A549 (cell line): Measurements from ENCODE around the gene RAB27A. TPM values are rescaled to one million over a fixed set of nuclear protein-coding genes. Genes with fewer than 3 reads are reported as not detected.

ENCODE experiments used
- ATAC-seq, 2 experiments: fragments of 200-7000 bp in 1 of 2; fragments of >200 bp in 1 of 2; cut with Nextera tagmentation in 1 of 2; cut with Tn5 transposase in 1 of 2; 3 replicates each; pipeline versions ENCODE4 v1.8.0 to v1.9.1; 2018 to 2020; ENCODE audit warnings: mild to moderate bottlenecking in 1 of 2, moderate library complexity in 1 of 2
- CTCF ChIA-PET: fragments of 300-600 bp; sonication (Branson Sonifier 250); formaldehyde crosslinking; extraction: SDS; loops from one replicate; lab custom pipeline; 2021; ENCODE audit warnings: antibody characterized with exemption, inconsistent platforms; lab: Yijun Ruan, JAX
- POLR2A ChIA-PET: fragments of 350-600 bp; formaldehyde crosslinking; extraction: SDS; loops from one replicate; lab custom pipeline; 2021; ENCODE audit warnings: antibody characterized with exemption, inconsistent platforms; lab: Yijun Ruan, JAX
- DNase-seq, 2 experiments: peaks; one replicate each; pipeline versions ENCODE4 v3.0.0 to v3.0.0-alpha.2; 2011 to 2016; ENCODE audit warnings: low read depth in 1 of 2, low spot score in 1 of 2
- FAIRE-seq: peaks from 2 replicates; lab custom pipeline; 2011; peaks lifted over from hg19 to GRCh38; lab: Jason Lieb, UNC
- H3K27ac ChIP-seq, 2 experiments: fragments of >200 bp; sonication (Bioruptor Twin); formaldehyde crosslinking; 3 replicates each; pipeline ENCODE4 v1.5.1; 2016 to 2017
- H3K4me1 ChIP-seq: fragments of >200 bp; sonication (Bioruptor Twin); formaldehyde crosslinking; 3 replicates; pipeline ENCODE4 v1.6.1; 2016
- H3K4me2 ChIP-seq: fragments of >200 bp; sonication (Bioruptor Twin); formaldehyde crosslinking; 3 replicates; pipeline ENCODE4 v1.6.1; 2016
- H3K4me3 ChIP-seq: fragments of >200 bp; sonication (Bioruptor Twin); formaldehyde crosslinking; 3 replicates; pipeline ENCODE4 v1.5.1; 2016
- H3K9me3 ChIP-seq: fragments of >200 bp; sonication (Bioruptor Twin); formaldehyde crosslinking; 3 replicates; pipeline ENCODE4 v1.6.1; 2016
- BCL3 ChIP-seq: fragments of >200 bp; sonication (Bioruptor Twin); formaldehyde crosslinking; IDR thresholded peaks from 3 replicates; pipeline ENCODE4 v1.6.1; 2016
- BHLHE40 ChIP-seq: IDR thresholded peaks from 2 replicates; pipeline ENCODE4 v1.6.1; 2012; ENCODE audit warnings: low read depth, low read length, inconsistent platforms
- CHD4 ChIP-seq: fragments of 200-600 bp; sonication (generic); IDR thresholded peaks from 2 replicates; pipeline ENCODE4 v1.6.1; 2016; ENCODE audit warnings: antibody characterized with exemption, mild to moderate bottlenecking, borderline replicate concordance
- CTCF ChIP-seq: fragments of >200 bp; sonication (Bioruptor Twin); formaldehyde crosslinking; IDR thresholded peaks from 3 replicates; pipeline ENCODE4 v1.5.1; 2016
- ELK1 ChIP-seq: fragments of 150-350 bp; IDR thresholded peaks from 2 replicates; pipeline ENCODE4 v1.6.1; 2014; ENCODE audit warnings: low read depth, mild to moderate bottlenecking, low read length
- FOSL2 ChIP-seq, 2 experiments: fragments of 450-650 bp in 1 of 2; fragments of >200 bp in 1 of 2; sonication (Bioruptor Twin) in 1 of 2; formaldehyde crosslinking; IDR thresholded peaks; 2 replicates each; pipeline versions ENCODE4 v1.5.0 to v1.6.1; 2016 to 2020; ENCODE audit warnings: mild to moderate bottlenecking in 1 of 2, moderate library complexity in 1 of 2
- HDAC2 ChIP-seq: fragments of 200-600 bp; sonication (generic); IDR thresholded peaks from 2 replicates; pipeline ENCODE4 v1.6.1; 2016
- HEYL ChIP-seq: fragments of 250-450 bp; sonication (Bioruptor Pico); IDR thresholded peaks from 2 replicates; pipeline ENCODE4 v1.8.0; 2021; ENCODE audit warnings: mild to moderate bottlenecking, moderate library complexity
- HOXB13 ChIP-seq: fragments of 250-450 bp; sonication (Bioruptor Pico); IDR thresholded peaks from 2 replicates; pipeline ENCODE4 v1.5.0; 2020; ENCODE audit warnings: low read depth, mild to moderate bottlenecking, moderate library complexity
- JUN ChIP-seq, 2 experiments: fragments of >200 bp; sonication (Bioruptor Twin); formaldehyde crosslinking; IDR thresholded peaks; 2 replicates in 1 of 2; 3 replicates in 1 of 2; pipeline ENCODE4 v1.6.1; 2016 to 2017
- JUNB ChIP-seq: fragments of >200 bp; sonication (Bioruptor Twin); formaldehyde crosslinking; IDR thresholded peaks from 2 replicates; pipeline ENCODE4 v1.6.1; 2016
- KDM1A ChIP-seq: fragments of 200-600 bp; sonication (generic); IDR thresholded peaks from 2 replicates; pipeline ENCODE4 v1.6.1; 2016; ENCODE audit warnings: low read depth, mild to moderate bottlenecking
- KDM5A ChIP-seq: fragments of 200-600 bp; sonication (generic); IDR thresholded peaks from 2 replicates; pipeline ENCODE4 v1.6.1; 2016; ENCODE audit warnings: antibody characterized with exemption, mild to moderate bottlenecking
- MAX ChIP-seq: IDR thresholded peaks from 2 replicates; pipeline ENCODE4 v1.6.1; 2012
- NFE2L2 ChIP-seq: fragments of 150-350 bp; conservative IDR thresholded peaks from 2 replicates; pipeline ENCODE4 v1.6.1; 2014; ENCODE audit warnings: low read length
- NR3C1 ChIP-seq: fragments of >200 bp; sonication (Bioruptor Twin); formaldehyde crosslinking; IDR thresholded peaks from 3 replicates; pipeline ENCODE4 v1.6.1; 2017
- POLR2A ChIP-seq: IDR thresholded peaks from 2 replicates; pipeline ENCODE4 v1.6.1; 2012; ENCODE audit warnings: mild to moderate bottlenecking, low read length
- POLR2AphosphoS2 ChIP-seq: conservative IDR thresholded peaks from 2 replicates; pipeline ENCODE4 v1.6.1; 2012; ENCODE audit warnings: low read length, improper control_type of control experiment, inconsistent platforms
- RAD21 ChIP-seq, 2 experiments: fragments of >200 bp in 1 of 2; sonication (Bioruptor Twin) in 1 of 2; formaldehyde crosslinking in 1 of 2; IDR thresholded peaks in 1 of 2; conservative IDR thresholded peaks in 1 of 2; 2 replicates in 1 of 2; 3 replicates in 1 of 2; pipeline ENCODE4 v1.6.1; 2012 to 2018; ENCODE audit warnings: inconsistent platforms in 1 of 2
- RCOR1 ChIP-seq: fragments of 150-350 bp; IDR thresholded peaks from 2 replicates; pipeline ENCODE4 v1.6.1; 2014; ENCODE audit warnings: antibody characterized with exemption, low read length, low read depth
- REST ChIP-seq: fragments of 200-600 bp; sonication (generic); IDR thresholded peaks from 2 replicates; pipeline ENCODE4 v1.6.1; 2016; ENCODE audit warnings: antibody characterized with exemption, mild to moderate bottlenecking, moderate library complexity
- RFX5 ChIP-seq: fragments of 450-650 bp; IDR thresholded peaks from 2 replicates; pipeline ENCODE4 v1.7.1; 2014; ENCODE audit warnings: antibody characterized with exemption, mild to moderate bottlenecking, moderate library complexity
- SMC3 ChIP-seq: fragments of >200 bp; sonication (Bioruptor Twin); formaldehyde crosslinking; IDR thresholded peaks from 3 replicates; pipeline ENCODE4 v1.6.1; 2018; ENCODE audit warnings: inconsistent platforms
- TP53 ChIP-seq: fragments of 250-450 bp; sonication (Bioruptor Pico); IDR thresholded peaks from 2 replicates; pipeline ENCODE4 v1.5.0; 2021; ENCODE audit warnings: mild to moderate bottlenecking, moderate library complexity
- WGBS: methylation state at CpG from one replicate; pipeline ENCODE4 v1.1.6; 2017; ENCODE audit errors: missing lambda C conversion rate; 5-methylcytosine and 5-hydroxymethylcytosine counted together
- polyA plus RNA-seq, 4 experiments: library from polyadenylated mRNA; depleted of rRNA in 3 of 4; stranded (reverse); fragments of >200 nt; fragmentation: RNase III in 1 of 4; extraction: RNeasy Plus Mini Kit Qiagen cat#74134 plus additional on column Dnase treatment in 1 of 4; gene quantifications; 2 replicates in 3 of 4; 3 replicates in 1 of 4; pipeline ENCODE4 v1.2.3, GENCODE V29; 2011 to 2017

RAB27A gene
- polyA plus RNA-seq, 2 of the 4 experiments (the other 2 are of a cell fraction) = 8.1 to 17.0 TPM

- no peak for FAIRE-seq
- H3K27ac ChIP-seq = peak overlapping the region; percentile 85 to 90
- no peak for ATAC-seq
- 38% methylated on average over 4 of the region's 4 CpGs for WGBS
- H3K4me3 ChIP-seq = peak overlapping the region; percentile 62
- POLR2A ChIA-PET = interaction anchor here (0.6 to 2.2 kb wide), 8 partner anchors 12 to 123 kb away, joined by 3 to 42 read pairs (median 6); partner anchors contain the start of genes CCPG1, PIERCE2 and RSL24D1
- peak overlapping the region; percentile 72 for H3K4me2 ChIP-seq
- peak in 1 of 2 experiments; percentile 29 for DNase-seq
- peaks cover 21% of the 10 kb centered on the region for H3K4me1 ChIP-seq
- CTCF ChIA-PET = interaction anchor here (1.0 to 2.5 kb wide), 7 partner anchors 15 to 120 kb away, joined by 3 to 14 read pairs (median 4); partner anchors contain the start of genes CCPG1 and PIERCE2
- peak; percentile 95 for TF ChIP-seq CHD4
- TF ChIP-seq RCOR1 = peak; percentile 85; the same call in 1 of the 2 replicates
- TF ChIP-seq TP53 (CRISPR knock-in tag) = no peak
- peak; percentile 100 for TF ChIP-seq HDAC2
- no peak for TF ChIP-seq FOSL2 (IDR thresholded peaks at IDR 0.05)
- TF ChIP-seq FOSL2 (CRISPR knock-in tag; IDR thresholded peaks at IDR 0.05) = no peak
- TF ChIP-seq KDM1A = peak; percentile 98
- TF ChIP-seq, all 56 proteins: peak for 4
- no peaks in the 10 kb centered on the region for H3K9me3 ChIP-seq
These were observed 30.1 kb upstream of the RAB27A start for GRCh38 chr15:55319537-55320237.

- peak; percentile 84 to 96 for DNase-seq
- ATAC-seq = peak; percentile 99
- Histone ChIP-seq H3K4me3 (peak within 1 kb of the TSS; percentile 62), H3K9me3 (no peaks in the 10 kb centered on the region), H3K27ac (peak within 1 kb of the TSS; percentile 85 to 90), H3K4me1 (peaks cover 21% of the 10 kb centered on the region), H3K4me2 (peak within 1 kb of the TSS; percentile 72)
- CTCF ChIA-PET = interaction anchor here (0.6 to 2.5 kb wide), 8 partner anchors 15 to 191 kb away, joined by 3 to 14 read pairs (median 4); partner anchors contain the start of genes CCPG1 and PIERCE2
- POLR2A ChIA-PET = interaction anchor here (0.6 to 2.2 kb wide), 13 partner anchors 9 to 589 kb away, joined by 3 to 42 read pairs (median 4); partner anchors contain the start of genes CCPG1, PIERCE2 and RSL24D1
- 2% methylated on average over 49 of the region's 49 CpGs for WGBS
- FAIRE-seq = no peak
- TF ChIP-seq ELK1 (no peak), REST (peak; percentile 48; the same call in 1 of the 2 replicates), BCL3 (peak; percentile 68; the same call in 1 of the 3 replicates), RFX5 (no peak), KDM5A (no peak), NFE2L2 (no peak), RAD21 (conservative IDR thresholded peaks at IDR 0.05 in 1 of 2, IDR thresholded peaks at IDR 0.05 in 1 of 2) (0 out of 5 replicates have a peak, but pooled peaks have one; percentile 10 to 26), JUN (IDR thresholded peaks at IDR 0.05) (peak; percentile 84 to 94), SMC3 (peak; percentile 18; the same call in 1 of the 3 replicates), MAX (peak; percentile 93), JUNB (no peak), CTCF (no peak), HOXB13 (CRISPR knock-in tag) (no peak), BHLHE40 (no peak), HEYL (CRISPR knock-in tag) (no peak), POLR2AphosphoS2 (no peak), NR3C1 (no peak), CHD4 (no peak), POLR2A (peak; percentile 81)
These were observed 29.2 kb upstream of the RAB27A start, which contains the start of the genes PIGB and PIGBOS1 for GRCh38 chr15:55318588-55319494. Gene PIGB (plus strand): TSS chr15:55319222. CDS start chr15:55319251, 29 bp downstream. Gene PIGBOS1 (minus strand): TSS chr15:55319123. CDS start chr15:55317792, 1,331 bp downstream.
